Suprapubic skin (tissue), 3 donors: ENCODE results near the gene RGS7BP.

Experiments used
- POLR2A ChIP-seq, 2 donors: fragments of 450-650 bp; IDR thresholded peaks; one replicate each; pipeline ENCODE4 v1.6.1; 2017; ENCODE audit warnings: antibody characterized with exemption in 2 of 2, mild to moderate bottlenecking in 2 of 2, moderate library complexity in 2 of 2
- TF ChIP-seq, protein P1 (sequence below), 2 donors: fragments of 200-600 bp in 1 of 2; fragments of 450-650 bp in 1 of 2; sonication (generic) in 1 of 2; IDR thresholded peaks; one replicate each; pipeline ENCODE4 v1.5.1; 2016 to 2019; ENCODE audit warnings: antibody characterized with exemption in 2 of 2, mild to moderate bottlenecking in 1 of 2, moderate library complexity in 1 of 2

DNA sequence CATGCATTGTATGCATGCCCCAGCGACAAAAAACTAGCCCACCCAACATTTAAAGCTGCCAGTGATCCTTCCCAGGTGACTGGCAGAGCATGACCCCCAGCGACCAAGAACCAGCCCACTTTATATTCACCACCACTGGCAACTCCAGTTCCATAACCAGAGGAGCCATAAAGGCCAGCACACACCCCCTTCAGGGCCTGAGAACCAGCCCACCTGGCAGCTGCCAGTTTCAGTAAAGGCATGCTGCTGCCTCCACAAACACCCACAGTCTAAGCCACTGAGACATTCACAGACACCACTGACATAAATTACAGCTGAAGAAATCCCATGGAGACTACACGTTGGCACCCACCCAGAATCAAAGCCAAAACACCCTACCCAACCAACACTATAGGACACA is 46.9 kb upstream of the RGS7BP start:
- TF ChIP-seq, protein P1, sequence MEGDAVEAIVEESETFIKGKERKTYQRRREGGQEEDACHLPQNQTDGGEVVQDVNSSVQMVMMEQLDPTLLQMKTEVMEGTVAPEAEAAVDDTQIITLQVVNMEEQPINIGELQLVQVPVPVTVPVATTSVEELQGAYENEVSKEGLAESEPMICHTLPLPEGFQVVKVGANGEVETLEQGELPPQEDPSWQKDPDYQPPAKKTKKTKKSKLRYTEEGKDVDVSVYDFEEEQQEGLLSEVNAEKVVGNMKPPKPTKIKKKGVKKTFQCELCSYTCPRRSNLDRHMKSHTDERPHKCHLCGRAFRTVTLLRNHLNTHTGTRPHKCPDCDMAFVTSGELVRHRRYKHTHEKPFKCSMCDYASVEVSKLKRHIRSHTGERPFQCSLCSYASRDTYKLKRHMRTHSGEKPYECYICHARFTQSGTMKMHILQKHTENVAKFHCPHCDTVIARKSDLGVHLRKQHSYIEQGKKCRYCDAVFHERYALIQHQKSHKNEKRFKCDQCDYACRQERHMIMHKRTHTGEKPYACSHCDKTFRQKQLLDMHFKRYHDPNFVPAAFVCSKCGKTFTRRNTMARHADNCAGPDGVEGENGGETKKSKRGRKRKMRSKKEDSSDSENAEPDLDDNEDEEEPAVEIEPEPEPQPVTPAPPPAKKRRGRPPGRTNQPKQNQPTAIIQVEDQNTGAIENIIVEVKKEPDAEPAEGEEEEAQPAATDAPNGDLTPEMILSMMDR (IDR thresholded peaks at IDR 0.05), result no peak
- TF ChIP-seq POLR2A (IDR thresholded peaks at IDR 0.05), result no peak
